CD14-positive monocyte (primary cell): ENCODE data around the gene SMPDL3A. TPM values are rescaled to one million over a fixed set of nuclear protein-coding genes. Genes with fewer than 3 reads are reported as not detected.
A peak's percentile ranks its signal among the peaks of the same experiment; 100 is the strongest.

Source experiments
- DNase-seq, 3 donors: peaks; one replicate each; pipeline ENCODE4 v3.0.0-alpha.2; 2011 to 2022
- H2AFZ ChIP-seq: 2 replicates; pipeline ENCODE4 v1.6.0; 2012; ENCODE audit warnings: mild to moderate bottlenecking, low read depth, low read length, inconsistent platforms; ENCODE audit not compliant: insufficient read depth, poor library complexity, severe bottlenecking
- H3K27ac ChIP-seq, 2 donors: 1 replicate in 1 of 2; 2 replicates in 1 of 2; pipeline ENCODE4 v1.5.1; 2012 to 2013; ENCODE audit warnings: low read length in 2 of 2, control low read depth in 1 of 2, inconsistent platforms in 1 of 2, low read depth in 1 of 2, mild to moderate bottlenecking in 1 of 2
- H3K27me3 ChIP-seq, 2 donors: one replicate each; pipeline versions ENCODE4 v1.6.0 to v1.6.1; 2011 to 2013; ENCODE audit warnings: low read length in 2 of 2; ENCODE audit not compliant: control insufficient read depth in 2 of 2, insufficient read depth in 2 of 2
- H3K36me3 ChIP-seq, 2 donors: replicated peaks in 1 of 2; 1 replicate in 1 of 2; 2 replicates in 1 of 2; pipeline versions ENCODE4 v1.5.1 to v1.6.1; 2012 to 2013; ENCODE audit warnings: low read length in 2 of 2, control low read depth in 1 of 2, inconsistent platforms in 1 of 2, mild to moderate bottlenecking in 1 of 2; ENCODE audit not compliant: insufficient read depth in 2 of 2, control insufficient read depth in 1 of 2
- H3K4me1 ChIP-seq, 2 donors: 1 replicate in 1 of 2; 2 replicates in 1 of 2; pipeline versions ENCODE4 v1.5.1 to v1.6.1; 2012 to 2013; ENCODE audit warnings: low read length in 2 of 2, control low read depth in 1 of 2, inconsistent platforms in 1 of 2, mild to moderate bottlenecking in 1 of 2, moderate library complexity in 1 of 2; ENCODE audit not compliant: insufficient read depth in 2 of 2, control insufficient read depth in 1 of 2
- H3K4me2 ChIP-seq: replicated peaks from 2 replicates; pipeline ENCODE3; 2012; ENCODE audit warnings: low read length, moderate library complexity, mild to moderate bottlenecking; ENCODE audit not compliant: poor library complexity, severe bottlenecking; ENCODE audit errors: extremely low read depth
- H3K4me3 ChIP-seq, 3 experiments: fragments of 200-600 bp in 1 of 3; sonication (generic) in 1 of 3; replicated peaks in 1 of 3; 1 replicate in 2 of 3; 2 replicates in 1 of 3; pipeline ENCODE4 v1.5.1; 2011 to 2013; ENCODE audit warnings: low read length in 3 of 3, mild to moderate bottlenecking in 3 of 3, control low read depth in 2 of 3, low read depth in 2 of 3, inconsistent platforms in 1 of 3, moderate library complexity in 1 of 3
- H3K79me2 ChIP-seq: 2 replicates; pipeline ENCODE4 v1.6.0; 2012; ENCODE audit warnings: mild to moderate bottlenecking, control low read depth, inconsistent platforms, low read length, moderate library complexity; ENCODE audit not compliant: insufficient read depth
- H3K9ac ChIP-seq: 2 replicates; pipeline ENCODE4 v1.6.0; 2017; ENCODE audit warnings: low read length, mild to moderate bottlenecking; ENCODE audit not compliant: insufficient read depth, poor library complexity, severe bottlenecking
- H3K9me3 ChIP-seq, 2 donors: replicated peaks in 1 of 2; 1 replicate in 1 of 2; 2 replicates in 1 of 2; pipeline versions ENCODE4 v1.5.1 to v1.6.1; 2012 to 2013; ENCODE audit warnings: low read length in 2 of 2, control low read depth in 1 of 2; ENCODE audit not compliant: control insufficient read depth in 1 of 2, insufficient read depth in 1 of 2
- H4K20me1 ChIP-seq: 2 replicates; pipeline ENCODE4 v1.6.0; 2012; ENCODE audit warnings: mild to moderate bottlenecking, low read length, control low read depth, moderate library complexity; ENCODE audit not compliant: insufficient read depth
- H3K27ac Mint-ChIP-seq, 7 donors: one replicate each; pipeline ENCODE4 v1.8.0; 2020; ENCODE audit warnings: mild to moderate bottlenecking in 7 of 7, mixed read lengths in 7 of 7, moderate library complexity in 6 of 7, inconsistent platforms in 2 of 7
- H3K27me3 Mint-ChIP-seq, 3 donors: one replicate each; pipeline ENCODE4 v1.8.0; 2021 to 2022; ENCODE audit warnings: low read depth in 3 of 3, mild to moderate bottlenecking in 3 of 3, mixed read lengths in 3 of 3, moderate library complexity in 3 of 3, inconsistent platforms in 1 of 3
- H3K36me3 Mint-ChIP-seq, 2 donors: one replicate each; pipeline ENCODE4 v1.8.0; 2020; ENCODE audit warnings: mixed read lengths in 2 of 2, inconsistent platforms in 1 of 2, mild to moderate bottlenecking in 1 of 2
- H3K4me1 Mint-ChIP-seq: one replicate; pipeline ENCODE4 v1.8.0; 2020; ENCODE audit warnings: mild to moderate bottlenecking, mixed read lengths
- H3K4me3 Mint-ChIP-seq, 2 donors: one replicate each; pipeline ENCODE4 v1.8.0; 2020; ENCODE audit warnings: mild to moderate bottlenecking in 2 of 2, mixed read lengths in 2 of 2, moderate library complexity in 1 of 2
- H3K9me3 Mint-ChIP-seq, 7 donors: one replicate each; pipeline ENCODE4 v1.8.0; 2020 to 2022; ENCODE audit warnings: mixed read lengths in 7 of 7, mild to moderate bottlenecking in 6 of 7, moderate library complexity in 6 of 7, inconsistent platforms in 2 of 7
- WGBS: methylation state at CpG from one replicate; pipeline ENCODE4 v1.1.5; 2013; ENCODE audit warnings: missing lambda C conversion rate; ENCODE audit not compliant: insufficient coverage; 5-methylcytosine and 5-hydroxymethylcytosine counted together
- intact Hi-C, 2 donors: fragments of 100-400 bp; cut with micrococcal nuclease; formaldehyde crosslinking; loops; one replicate each; pipeline versions ENCODE4 v1.15.0 to v1.15.1; 2023
- polyA plus RNA-seq, 3 donors: library from polyadenylated mRNA; depleted of rRNA in 1 of 3; unstranded in 2 of 3; stranded (reverse) in 1 of 3; fragments of 300-500 nt in 2 of 3; fragments of >200 nt in 1 of 3; fragmentation: Illumina TruSeq in 2 of 3; gene quantifications; 1 replicate in 2 of 3; 2 replicates in 1 of 3; pipeline ENCODE4 v1.2.3, GENCODE V29; 2012 to 2021
- TF ChIP-seq, protein P1 (sequence below): fragments of 200-600 bp; IDR thresholded peaks from one replicate; pipeline ENCODE4 v1.8.0; 2022; ENCODE audit warnings: antibody characterized with exemption, mild to moderate bottlenecking

SMPDL3A gene
- polyA plus RNA-seq, 3 donors = 21.3 to 30.1 (median 21.7) TPM

GRCh38 chr6:122787721-122788120 is 1.3 kb upstream of the SMPDL3A start:
- H3K27me3 Mint-ChIP-seq = peaks cover 42 to 50% (median 50%) of the 10 kb centered on the region in 3 donors
- H3K4me3 Mint-ChIP-seq = peak overlapping the region in 1 of 2 donors; percentile 97

DNA sequence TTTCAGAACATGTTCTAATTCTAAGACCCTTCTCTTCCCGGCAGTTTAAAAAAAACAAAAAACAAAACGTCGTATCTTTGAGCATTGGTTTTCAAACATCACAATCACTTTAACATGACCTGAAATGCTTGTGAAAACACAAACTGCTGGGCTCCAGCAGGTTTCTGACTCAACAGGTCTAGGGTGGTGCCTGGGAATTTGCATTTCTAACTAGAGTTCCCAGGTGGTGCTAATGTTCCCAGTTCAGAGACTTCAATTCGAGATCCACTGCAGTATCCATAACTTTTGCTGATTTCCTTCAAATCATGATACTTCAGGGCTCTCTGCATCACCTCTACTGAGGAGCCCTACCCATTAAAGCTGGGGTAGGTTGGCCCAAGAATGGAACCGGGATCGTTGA is 850 bp upstream of the SMPDL3A start:
- H4K20me1 ChIP-seq = peaks cover 10% of the 10 kb centered on the region
- peak overlapping the region in 1 of 3 experiments; percentile 86 for H3K4me3 ChIP-seq
- peaks cover 39% of the 10 kb centered on the region for H3K79me2 ChIP-seq
- H3K4me2 ChIP-seq = peak overlapping the region; percentile 93
- DNase-seq = no peak
- H3K27me3 Mint-ChIP-seq = peaks cover 40 to 50% (median 50%) of the 10 kb centered on the region in 3 donors
- H3K9ac ChIP-seq = no peak overlapping the region
- intact Hi-C loops = loop anchor here in 1 of 2 donors (5.0 kb wide), 1 partner anchor 36 kb away; no protein-coding TSS in a partner anchor
- no peak overlapping the region for H3K27ac Mint-ChIP-seq
- peaks cover 0 to 3% (median 0%) of the 10 kb centered on the region in 7 donors for H3K9me3 Mint-ChIP-seq
- no peaks in the 10 kb centered on the region for H3K9me3 ChIP-seq
- TF ChIP-seq, protein P1, sequence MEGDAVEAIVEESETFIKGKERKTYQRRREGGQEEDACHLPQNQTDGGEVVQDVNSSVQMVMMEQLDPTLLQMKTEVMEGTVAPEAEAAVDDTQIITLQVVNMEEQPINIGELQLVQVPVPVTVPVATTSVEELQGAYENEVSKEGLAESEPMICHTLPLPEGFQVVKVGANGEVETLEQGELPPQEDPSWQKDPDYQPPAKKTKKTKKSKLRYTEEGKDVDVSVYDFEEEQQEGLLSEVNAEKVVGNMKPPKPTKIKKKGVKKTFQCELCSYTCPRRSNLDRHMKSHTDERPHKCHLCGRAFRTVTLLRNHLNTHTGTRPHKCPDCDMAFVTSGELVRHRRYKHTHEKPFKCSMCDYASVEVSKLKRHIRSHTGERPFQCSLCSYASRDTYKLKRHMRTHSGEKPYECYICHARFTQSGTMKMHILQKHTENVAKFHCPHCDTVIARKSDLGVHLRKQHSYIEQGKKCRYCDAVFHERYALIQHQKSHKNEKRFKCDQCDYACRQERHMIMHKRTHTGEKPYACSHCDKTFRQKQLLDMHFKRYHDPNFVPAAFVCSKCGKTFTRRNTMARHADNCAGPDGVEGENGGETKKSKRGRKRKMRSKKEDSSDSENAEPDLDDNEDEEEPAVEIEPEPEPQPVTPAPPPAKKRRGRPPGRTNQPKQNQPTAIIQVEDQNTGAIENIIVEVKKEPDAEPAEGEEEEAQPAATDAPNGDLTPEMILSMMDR = no peak
- peaks cover 38 to 41% of the 10 kb centered on the region in 2 donors for H3K4me1 ChIP-seq
- WGBS = 49% methylated on average over 5 of the region's 6 CpGs
- H3K36me3 Mint-ChIP-seq = peaks cover 5 to 24% of the 10 kb centered on the region in 2 donors
- H3K27me3 ChIP-seq = peaks cover 35 to 38% of the 10 kb centered on the region in 2 donors
- no peaks in the 10 kb centered on the region for H3K36me3 ChIP-seq
- peak overlapping the region in 1 of 2 donors; percentile 97 for H3K4me3 Mint-ChIP-seq
- H3K27ac ChIP-seq = no peak overlapping the region
- no peak overlapping the region for H2AFZ ChIP-seq
- peaks cover 40% of the 10 kb centered on the region for H3K4me1 Mint-ChIP-seq

More at GRCh38 chr6:122787721-122788120, 1.3 kb upstream of the SMPDL3A start:
- H3K9ac ChIP-seq = no peak overlapping the region
- peaks cover 34% of the 10 kb centered on the region for H3K79me2 ChIP-seq
- Mint-ChIP-seq H3K36me3 (peaks cover 2 to 20% of the 10 kb centered on the region in 2 donors), H3K4me1 (peaks cover 38% of the 10 kb centered on the region), H3K27ac (no peak overlapping the region), H3K9me3 (peaks cover 0 to 3% (median 0%) of the 10 kb centered on the region in 7 donors)
- H3K4me3 ChIP-seq = no peak overlapping the region
- WGBS = 80% methylated on average over 2 of the region's 4 CpGs
- no peaks in the 10 kb centered on the region for H3K36me3 ChIP-seq
- DNase-seq = no peak
- H3K4me1 ChIP-seq = peaks cover 37 to 41% of the 10 kb centered on the region in 2 donors
- no peak overlapping the region for H3K27ac ChIP-seq
- intact Hi-C loops = loop anchor here in 1 of 2 donors (5.0 kb wide), 1 partner anchor 35 kb away; no protein-coding TSS in a partner anchor
- H2AFZ ChIP-seq = no peak overlapping the region
- TF ChIP-seq, protein P1 = no peak
- no peak overlapping the region for H3K4me2 ChIP-seq
- peaks cover 38% of the 10 kb centered on the region in 2 donors for H3K27me3 ChIP-seq
- H4K20me1 ChIP-seq = peaks cover 10% of the 10 kb centered on the region
- no peaks in the 10 kb centered on the region for H3K9me3 ChIP-seq
